Dermis blood vessel endothelial cell (primary cell): Measurements from ENCODE around the gene ZNF532. TPM values are rescaled to one million over a fixed set of nuclear protein-coding genes. Genes with fewer than 3 reads are reported as not detected.

Experiments
- DNase-seq: peaks from one replicate; pipeline ENCODE4 v3.0.0; 2010
- total RNA-seq: library from RNA; depleted of rRNA; stranded (reverse); fragments of >200 nt; gene quantifications from 2 replicates; pipeline ENCODE4 v1.2.3, GENCODE V29; 2014

Gene ZNF532
- total RNA-seq, 1 donor from 2014 or later = 57.2 TPM

- DNase-seq = no peak
These were observed 118.8 kb downstream of the ZNF532 start for GRCh38 chr18:58983260-58984155.

GRCh38 chr18:58988600-58988999 is 123.9 kb downstream of the ZNF532 start:
- no peak for DNase-seq

GRCh38 chr18:58989184-58989759 is 124.6 kb downstream of the ZNF532 start:
- DNase-seq = no peak

- DNase-seq = peak; percentile 65
These were observed 126.0 kb downstream of the ZNF532 start for GRCh38 chr18:58990720-58991119.

- peak; percentile 82 for DNase-seq
These were observed 126.6 kb downstream of the ZNF532 start for GRCh38 chr18:58991167-58991798.

GRCh38 chr18:58992301-58993231 is 127.9 kb downstream of the ZNF532 start:
- DNase-seq = peak; percentile 79

GRCh38 chr18:58993260-58993659 is 128.6 kb downstream of the ZNF532 start:
- peak; percentile 91 for DNase-seq

- no peak for DNase-seq
These were observed 131.0 kb downstream of the ZNF532 start for GRCh38 chr18:58995663-58996062.

GRCh38 chr18:58996131-58996641 is 131.5 kb downstream of the ZNF532 start:
- peak; percentile 97 for DNase-seq

GRCh38 chr18:58996696-58997095 is 132.0 kb downstream of the ZNF532 start:
- DNase-seq = no peak

- peak; percentile 87 for DNase-seq
These were observed 133.2 kb downstream of the ZNF532 start for GRCh38 chr18:58997811-58998337.

GRCh38 chr18:58998401-58999203 is 133.9 kb downstream of the ZNF532 start:
- DNase-seq = peak; percentile 59

GRCh38 chr18:59001166-59001565 is 136.5 kb downstream of the ZNF532 start:
- DNase-seq = no peak

GRCh38 chr18:59001721-59002120 is 137.0 kb downstream of the ZNF532 start:
- no peak for DNase-seq

GRCh38 chr18:59002974-59003594 is 138.4 kb downstream of the ZNF532 start:
- no peak for DNase-seq

GRCh38 chr18:59005262-59005661 is 140.6 kb downstream of the ZNF532 start:
- peak; percentile 36 for DNase-seq

GRCh38 chr18:59006461-59007067 is 141.9 kb downstream of the ZNF532 start:
- peak; percentile 22 for DNase-seq

- peak; percentile 50 for DNase-seq
These were observed 143.8 kb downstream of the ZNF532 start for GRCh38 chr18:59008302-59008974.

- DNase-seq = no peak
These were observed 145.2 kb downstream of the ZNF532 start for GRCh38 chr18:59009846-59010245.
